Astrocyte (in vitro differentiated cells and primary cell): ENCODE data around the gene UBE2QL1.

Experiments
- EZH2 ChIP-seq: IDR thresholded peaks from 2 replicates; pipeline ENCODE4 v1.6.1; 2012; ENCODE audit warnings: mild to moderate bottlenecking, low read length, inconsistent platforms; ENCODE audit not compliant: insufficient read depth
- TF ChIP-seq, protein P1 (sequence below): IDR thresholded peaks from 2 replicates; pipeline ENCODE4 v1.5.1; 2011; ENCODE audit warnings: low read depth, mild to moderate bottlenecking, inconsistent platforms, low read length, moderate library complexity; ENCODE audit not compliant: insufficient read depth

DNA sequence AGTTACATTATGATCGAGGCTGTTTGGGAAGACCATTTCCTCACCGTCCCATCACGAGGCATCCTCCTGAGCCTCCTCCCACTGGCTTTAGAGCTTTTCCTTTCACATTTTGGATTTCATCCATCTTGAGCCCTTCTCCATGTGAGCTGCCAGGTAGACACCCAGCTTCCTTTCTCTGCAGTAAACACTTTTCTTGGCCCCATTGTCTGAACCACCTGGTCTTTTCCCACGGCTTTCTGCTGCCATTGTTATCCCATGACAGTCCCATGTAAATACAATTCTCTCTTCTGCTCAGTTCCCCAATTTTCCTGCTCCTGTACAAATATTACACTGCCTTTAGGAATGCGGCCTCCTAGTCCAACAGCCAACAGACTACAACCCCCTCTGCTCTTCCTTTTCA is 24.1 kb downstream of the UBE2QL1 start:
- TF ChIP-seq, protein P1, sequence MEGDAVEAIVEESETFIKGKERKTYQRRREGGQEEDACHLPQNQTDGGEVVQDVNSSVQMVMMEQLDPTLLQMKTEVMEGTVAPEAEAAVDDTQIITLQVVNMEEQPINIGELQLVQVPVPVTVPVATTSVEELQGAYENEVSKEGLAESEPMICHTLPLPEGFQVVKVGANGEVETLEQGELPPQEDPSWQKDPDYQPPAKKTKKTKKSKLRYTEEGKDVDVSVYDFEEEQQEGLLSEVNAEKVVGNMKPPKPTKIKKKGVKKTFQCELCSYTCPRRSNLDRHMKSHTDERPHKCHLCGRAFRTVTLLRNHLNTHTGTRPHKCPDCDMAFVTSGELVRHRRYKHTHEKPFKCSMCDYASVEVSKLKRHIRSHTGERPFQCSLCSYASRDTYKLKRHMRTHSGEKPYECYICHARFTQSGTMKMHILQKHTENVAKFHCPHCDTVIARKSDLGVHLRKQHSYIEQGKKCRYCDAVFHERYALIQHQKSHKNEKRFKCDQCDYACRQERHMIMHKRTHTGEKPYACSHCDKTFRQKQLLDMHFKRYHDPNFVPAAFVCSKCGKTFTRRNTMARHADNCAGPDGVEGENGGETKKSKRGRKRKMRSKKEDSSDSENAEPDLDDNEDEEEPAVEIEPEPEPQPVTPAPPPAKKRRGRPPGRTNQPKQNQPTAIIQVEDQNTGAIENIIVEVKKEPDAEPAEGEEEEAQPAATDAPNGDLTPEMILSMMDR = no peak
- no peak for TF ChIP-seq EZH2
